K562 (cell line): ENCODE measurements around the gene TMC2. TPM values are rescaled to one million over a fixed set of nuclear protein-coding genes. Genes with fewer than 3 reads are reported as not detected.

Source experiments
- ATAC-seq: fragments of 200-7000 bp; cut with Tn5 transposase; 3 replicates; pipeline ENCODE4 v1.9.1; 2020; ENCODE audit warnings: moderate library complexity
- BruUV-seq: library from RNA; stranded (reverse); fragments of 400-500 nt; replicated peaks from 2 replicates; lab custom pipeline; 2021; lab: Mats Ljungman, UMichigan
- CTCF ChIA-PET: fragments of 300-600 bp; formaldehyde crosslinking; extraction: SDS; loops from one replicate; lab custom pipeline; 2021; ENCODE audit warnings: low intra/inter-chr PET ratio; lab: Yijun Ruan, JAX
- POLR2A ChIA-PET: fragments of 300-600, 350-650 bp; sonication (Branson Sonifier 250); formaldehyde crosslinking; extraction: SDS; loops from one replicate; lab custom pipeline; 2021; ENCODE audit warnings: antibody characterized with exemption, inconsistent platforms; lab: Yijun Ruan, JAX
- DNase-seq, 4 experiments: peaks; one replicate each; pipeline versions ENCODE4 v3.0.0 to v3.0.0-alpha.2; 2011 to 2018; ENCODE audit warnings: low spot score in 3 of 4, mixed read lengths in 3 of 4; ENCODE audit errors: extremely low read depth in 1 of 4
- FAIRE-seq: peaks from 2 replicates; lab custom pipeline; 2011; peaks lifted over from hg19 to GRCh38; lab: Jason Lieb, UNC
- H2AFZ ChIP-seq: 2 replicates; pipeline ENCODE4 v1.6.0; 2011; ENCODE audit warnings: low read depth, low read length, control low read depth, inconsistent platforms
- H3K27ac ChIP-seq: fragments of 200-600 bp; 3 replicates; pipeline ENCODE4 v1.8.0; 2011; ENCODE audit warnings: low read depth, mild to moderate bottlenecking, control low read depth, inconsistent platforms, low read length, moderate library complexity, mixed read lengths; ENCODE audit errors: extremely low read depth
- H3K27me3 ChIP-seq, 2 experiments: fragments of 300-600 bp in 1 of 2; 2 replicates in 1 of 2; 3 replicates in 1 of 2; pipeline versions ENCODE4 v1.6.0 to v1.8.0; 2011; ENCODE audit warnings: inconsistent platforms in 2 of 2, low read length in 2 of 2, mild to moderate bottlenecking in 1 of 2, mixed read lengths in 1 of 2, moderate library complexity in 1 of 2; ENCODE audit not compliant: control insufficient read depth in 2 of 2, insufficient read depth in 2 of 2
- H3K36me3 ChIP-seq: fragments of 300-600 bp; 3 replicates; pipeline ENCODE4 v1.8.0; 2011; ENCODE audit warnings: mild to moderate bottlenecking, low read length, inconsistent platforms; ENCODE audit not compliant: control insufficient read depth, insufficient read depth
- H3K4me1 ChIP-seq, 2 experiments: fragments of 200-600 bp in 1 of 2; replicated peaks in 1 of 2; 2 replicates in 1 of 2; 3 replicates in 1 of 2; pipeline versions ENCODE4 v1.5.1 to v1.8.0; 2011; ENCODE audit warnings: inconsistent platforms in 2 of 2, low read length in 2 of 2, mild to moderate bottlenecking in 1 of 2, mixed read lengths in 1 of 2, moderate library complexity in 1 of 2; ENCODE audit not compliant: control insufficient read depth in 2 of 2, insufficient read depth in 2 of 2
- H3K4me2 ChIP-seq: 2 replicates; pipeline ENCODE4 v1.6.1; 2011; ENCODE audit warnings: low read length, control low read depth, inconsistent platforms, mixed read lengths; ENCODE audit not compliant: insufficient read depth
- H3K4me3 ChIP-seq: fragments of 200-600 bp; sonication (generic), shearing (Covaris generic); 2 replicates; pipeline ENCODE4 v1.5.1; 2016; ENCODE audit warnings: control low read depth, inconsistent platforms
- H3K79me2 ChIP-seq: fragments of 200-600 bp; 3 replicates; pipeline ENCODE4 v1.8.0; 2011; ENCODE audit warnings: low read length, inconsistent platforms; ENCODE audit not compliant: control insufficient read depth, insufficient read depth
- H3K9ac ChIP-seq, 2 experiments: 2 replicates each; pipeline versions ENCODE4 v1.6.0 to v1.6.1; 2011; ENCODE audit warnings: low read depth in 2 of 2, low read length in 2 of 2, control low read depth in 1 of 2, inconsistent platforms in 1 of 2, mild to moderate bottlenecking in 1 of 2, mixed read lengths in 1 of 2; ENCODE audit not compliant: insufficient read depth in 1 of 2
- H3K9me1 ChIP-seq: one replicate; pipeline ENCODE4 v1.6.0; 2011; ENCODE audit warnings: inconsistent platforms, mild to moderate bottlenecking, low read length, moderate library complexity; ENCODE audit not compliant: control insufficient read depth, insufficient read depth
- H3K9me3 ChIP-seq: replicated peaks from 2 replicates; pipeline ENCODE4 v1.5.1; 2011; ENCODE audit warnings: low read depth, low read length, inconsistent platforms; ENCODE audit not compliant: control insufficient read depth, insufficient read depth
- H4K20me1 ChIP-seq: replicated peaks from 2 replicates; pipeline ENCODE4 v1.6.1; 2011; ENCODE audit warnings: low read length, inconsistent platforms, mixed read lengths; ENCODE audit not compliant: control insufficient read depth, insufficient read depth
- CEBPB ChIP-seq: fragments of 450-650 bp; IDR thresholded peaks from 2 replicates; pipeline ENCODE4 v1.6.1; 2016; ENCODE audit warnings: missing genetic modification characterization, missing compliant biosample characterization
- ERF ChIP-seq: fragments of 450-650 bp; formaldehyde crosslinking; IDR thresholded peaks from 2 replicates; pipeline ENCODE4 v1.4.0; 2020; ENCODE audit warnings: mild to moderate bottlenecking, mixed read lengths
- GABPB1 ChIP-seq: sonication (generic); formaldehyde crosslinking; IDR thresholded peaks from 2 replicates; pipeline ENCODE4 v1.8.0; 2022; ENCODE audit warnings: mild to moderate bottlenecking, missing genetic modification reagents
- LEF1 ChIP-seq: fragments of 450-650 bp; IDR thresholded peaks from 2 replicates; pipeline ENCODE4 v1.6.1; 2016; ENCODE audit warnings: mild to moderate bottlenecking
- MAFK ChIP-seq: IDR thresholded peaks from 2 replicates; pipeline ENCODE4 v1.6.1; 2011; ENCODE audit warnings: low read length, improper control_type of control experiment
- MCM3 ChIP-seq: fragments of 450-650 bp; IDR thresholded peaks from 2 replicates; pipeline ENCODE4 v1.6.1; 2016
- NFATC3 ChIP-seq: fragments of 450-650 bp; IDR thresholded peaks from 2 replicates; pipeline ENCODE4 v1.6.1; 2017; ENCODE audit warnings: mild to moderate bottlenecking
- PCBP1 ChIP-seq: fragments of 200-400 bp; formaldehyde crosslinking; IDR thresholded peaks from 2 replicates; pipeline ENCODE4 v1.6.1; 2018; ENCODE audit warnings: mild to moderate bottlenecking, low read depth, low read length; ENCODE audit not compliant: poor library complexity, severe bottlenecking
- PURB ChIP-seq: sonication (generic); formaldehyde crosslinking; IDR thresholded peaks from 2 replicates; pipeline ENCODE4 v1.9.0; 2021; ENCODE audit warnings: low read depth, mild to moderate bottlenecking, missing genetic modification reagents
- ZNF212 ChIP-seq: fragments of 450-650 bp; formaldehyde crosslinking; IDR thresholded peaks from 2 replicates; pipeline ENCODE4 v1.4.0; 2020; ENCODE audit warnings: mild to moderate bottlenecking
- ZNF253 ChIP-seq: fragments of 250-450 bp; sonication (Bioruptor Pico); conservative IDR thresholded peaks from 2 replicates; pipeline ENCODE4 v1.6.1; 2021; ENCODE audit warnings: mild to moderate bottlenecking
- ZNF644 ChIP-seq: fragments of 200-800 bp; sonication (Bioruptor generic); IDR thresholded peaks from 2 replicates; pipeline ENCODE4 v1.6.1; 2016; ENCODE audit warnings: low read depth, missing genetic modification characterization, missing compliant biosample characterization
- WGBS: fragments of 100-300 bp; shearing (Covaris generic); methylation state at CpG from one replicate; pipeline ENCODE4 v1.1.6; 2016; ENCODE audit warnings: low coverage, mixed read lengths; ENCODE audit not compliant: insufficient coverage; ENCODE audit errors: missing lambda C conversion rate; 5-methylcytosine and 5-hydroxymethylcytosine counted together
- in situ Hi-C: fragments of 300-500 bp; cut with MboI; formaldehyde crosslinking; loops from 4 replicates; pipeline ENCODE4 v1.15.0; 2018; ENCODE audit warnings: inconsistent platforms, mixed read lengths
- intact Hi-C: fragments of 100-400 bp; cut with micrococcal nuclease; formaldehyde crosslinking; loops from 2 replicates; pipeline ENCODE4 v1.14.2; 2022
- polyA plus RNA-seq, 8 experiments: library from polyadenylated mRNA; depleted of rRNA in 4 of 8; stranded (reverse) in 5 of 8; unstranded in 3 of 8; fragments of >200 nt; fragmentation: Nextera tagmentation in 2 of 8; fragmentation: Illumina TruSeq in 1 of 8; extraction: Ambion mirVana in 2 of 8; extraction: Trizol in 1 of 8; gene quantifications; 2 replicates each; pipeline versions ENCODE4 v1.2.1 to v1.2.3, GENCODE V29; 2011 to 2014; ENCODE audit warnings: inconsistent platforms in 1 of 8, missing spikeins in 1 of 8
- total RNA-seq, 7 experiments: library from RNA; depleted of rRNA in 6 of 7; stranded (reverse); fragments of >200 nt in 6 of 7; fragmentation: Illumina TruSeq in 2 of 7; extraction: Trizol in 2 of 7; gene quantifications; 2 replicates each; pipeline versions ENCODE4 v1.2.1 to v1.2.3, GENCODE V29; 2011 to 2021; ENCODE audit warnings: low replicate concordance in 1 of 7

Gene TMC2
- total and polyA plus RNA-seq, 9 of the 15 experiments (the other 6 are each of a cell fraction or from before 2014, with no cell fraction given) = not detected

DNA sequence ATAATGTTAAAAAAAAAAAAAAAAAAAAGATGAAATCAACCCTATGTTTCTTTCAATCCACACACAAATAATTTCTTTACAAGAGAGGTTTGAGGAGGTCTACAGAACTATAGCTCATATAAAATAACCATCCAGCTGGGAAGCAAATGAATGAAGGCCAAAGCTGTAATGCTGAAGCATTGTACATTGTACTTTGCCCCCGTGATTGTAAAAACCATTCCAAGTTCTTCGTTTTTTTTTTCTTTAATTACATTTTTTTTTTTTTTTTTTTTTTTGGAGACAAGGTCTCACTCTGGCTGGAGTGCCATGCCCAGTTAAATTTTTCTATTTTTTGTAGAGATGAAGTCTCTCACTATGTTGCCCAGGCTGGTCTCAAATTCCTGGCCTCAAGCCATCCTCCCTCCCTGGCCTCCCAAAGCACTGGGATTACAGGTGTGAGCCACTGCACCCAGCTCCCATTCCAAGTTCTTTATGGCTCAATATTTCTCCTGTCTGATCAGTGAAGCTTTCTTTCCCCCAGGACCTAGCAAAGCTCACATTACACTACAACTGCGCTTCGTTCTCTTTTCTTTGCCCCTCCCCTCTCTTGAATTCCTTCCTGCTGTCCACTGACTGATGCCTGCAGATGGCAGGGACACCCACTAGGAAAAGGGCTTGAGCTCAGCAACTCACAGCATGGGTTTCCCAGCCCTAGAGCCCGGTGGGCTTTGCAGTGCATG is 63.1 kb downstream of the TMC2 start:
- CTCF ChIA-PET = no interaction called here
- 0% methylated on average over 1 of the region's 5 CpGs for WGBS
- Histone ChIP-seq H3K4me2 (no peak overlapping the region), H3K36me3 (no peaks in the 10 kb centered on the region), H3K9ac (no peak overlapping the region), H3K27ac (no peak overlapping the region), H3K27me3 (peaks cover 0 to 11% of the 10 kb centered on the region in 2 experiments; a peak in 2 of 5 replicates), H3K4me3 (no peak overlapping the region), H3K4me1 (no peaks in the 10 kb centered on the region; a peak in 1 of 5 replicates), H3K9me1 (no peaks in the 10 kb centered on the region), H3K9me3 (no peaks in the 10 kb centered on the region), H3K79me2 (no peaks in the 10 kb centered on the region), H2AFZ (no peak overlapping the region), H4K20me1 (no peaks in the 10 kb centered on the region)
- DNase-seq (no peak), FAIRE-seq (no peak), ATAC-seq (no peak)
- no peak for TF ChIP-seq GABPB1
- TF ChIP-seq NFATC3 = no peak
- no peak for TF ChIP-seq LEF1
- TF ChIP-seq PURB (CRISPR knock-in tag) = no peak
- TF ChIP-seq CEBPB (tag) = no peak
- no peak for TF ChIP-seq PCBP1
- no peak for TF ChIP-seq ERF (CRISPR knock-in tag)
- no peak for TF ChIP-seq ZNF644
- TF ChIP-seq MCM3 = no peak
- no peak for TF ChIP-seq MAFK
- no peak for TF ChIP-seq ZNF212 (CRISPR knock-in tag)
- TF ChIP-seq ZNF253 (CRISPR knock-in tag) = no peak
- BruUV-seq = no TSS peak
- in situ Hi-C loops = no loop called here
- POLR2A ChIA-PET = interaction anchor here (0.6 to 0.9 kb wide), 2 partner anchors 13 to 91 kb away, joined by 3 to 4 read pairs; partner anchors contain the start of gene ZNF343
- intact Hi-C loops = no loop called here
